ENCODE results near the gene RNF149.

GRCh38 chr2:101282980-101283379 lies 25.5 kb downstream of the RNF149 start:
- TF ChIP-seq POLR2A (IDR thresholded peaks at IDR 0.05; ENCODE audit: low read depth, low read length) (no peak), POLR2AphosphoS5 (IDR thresholded peaks at IDR 0.05; ENCODE audit: low read depth, low read length) (no peak), PAX5 (IDR thresholded peaks at IDR 0.05; ENCODE audit: insufficient read depth, low read length, severe bottlenecking) (no peak), SPI1 (IDR thresholded peaks at IDR 0.05; ENCODE audit: low read depth, low read length) (no peak), TAF1 (IDR thresholded peaks at IDR 0.05; ENCODE audit: low read depth, low read length) (no peak)
